Aorta (tissue), 5 donors: Measurements from ENCODE around the gene PLB1. TPM values are rescaled to one million over a fixed set of nuclear protein-coding genes. Genes with fewer than 3 reads are reported as not detected.
"Not testable (repeated sequence)": the region's sequence is repeated elsewhere in the genome, so short reads cannot be mapped to it uniquely, and the experiment has no call there.

Experiments used
- ATAC-seq: fragments of 200-7000 bp; cut with Tn5 transposase; one replicate; pipeline ENCODE4 v1.9.1; 2022; ENCODE audit warnings: moderate library complexity; ENCODE audit not compliant: low FRiP score
- DNase-seq, 2 donors: peaks; one replicate each; pipeline ENCODE4 v3.0.0-alpha.2; 2020
- H3K27ac ChIP-seq, 2 donors: one replicate each; pipeline ENCODE4 v1.5.1; 2013; ENCODE audit warnings: low read length in 2 of 2, mild to moderate bottlenecking in 2 of 2, moderate library complexity in 2 of 2, control low read depth in 1 of 2, inconsistent platforms in 1 of 2, low read depth in 1 of 2
- H3K27me3 ChIP-seq, 2 donors: one replicate each; pipeline ENCODE4 v1.6.1; 2013; ENCODE audit warnings: control low read depth in 1 of 2, low read length in 1 of 2, mild to moderate bottlenecking in 1 of 2, moderate library complexity in 1 of 2; ENCODE audit not compliant: insufficient read depth in 2 of 2, control insufficient read depth in 1 of 2
- H3K36me3 ChIP-seq, 2 donors: one replicate each; pipeline ENCODE4 v1.6.1; 2013; ENCODE audit warnings: control low read depth in 1 of 2, low read length in 1 of 2, mild to moderate bottlenecking in 1 of 2; ENCODE audit not compliant: insufficient read depth in 2 of 2, control insufficient read depth in 1 of 2
- H3K4me1 ChIP-seq, 2 donors: one replicate each; pipeline ENCODE4 v1.6.1; 2013; ENCODE audit warnings: low read length in 2 of 2, control low read depth in 1 of 2, mild to moderate bottlenecking in 1 of 2, moderate library complexity in 1 of 2; ENCODE audit not compliant: insufficient read depth in 2 of 2, control insufficient read depth in 1 of 2
- H3K4me3 ChIP-seq, 2 donors: one replicate each; pipeline ENCODE4 v1.5.1; 2013; ENCODE audit warnings: low read length in 2 of 2, control low read depth in 1 of 2, mild to moderate bottlenecking in 1 of 2
- H3K9me3 ChIP-seq: one replicate; pipeline ENCODE4 v1.6.1; 2013; ENCODE audit warnings: mild to moderate bottlenecking, low read length; ENCODE audit not compliant: control insufficient read depth
- WGBS, 2 donors: extraction: QIAGEN DNeasy Blood & Tissue Kit; methylation state at CpG; one replicate each; pipeline ENCODE4 v1.1.7; 2013; 5-methylcytosine and 5-hydroxymethylcytosine counted together
- intact Hi-C, 2 donors: fragments of 100-400 bp; cut with DNase I; formaldehyde crosslinking; loops; one replicate each; pipeline versions ENCODE4 v1.14.2 to v1.15.0; 2022
- polyA plus RNA-seq, 2 donors: library from polyadenylated mRNA; stranded (reverse); fragments of 200-250 nt; gene quantifications; one replicate each; pipeline ENCODE4 v1.2.3, GENCODE V29; 2013
- total RNA-seq, 2 donors: library from RNA; stranded (reverse); fragmentation: NEBNext Ultra II Directional; extraction: Animal tissue kit (Norgen Biotek cat#: 25700); gene quantifications; one replicate each; pipeline ENCODE4 v1.2.1, GENCODE V29; 2021
- donor health status: healthy with polysubstance abuse.
- donor health status: Bipolar disorder and iron deficiency.
- donor health status: DM: no; HTN: no; CAD: no.
- donor health status: DM: no; HTN: no; CAD: no.
- donor health status: DM: yes; HTN: yes; CAD: no.

The PLB1 gene
- total and polyA plus RNA-seq, 4 donors, result 4.9 to 16.3 (median 7.1) TPM

- Histone ChIP-seq H3K36me3 (no peaks in the 10 kb centered on the region), H3K4me3 (no peak overlapping the region), H3K27me3 (no peaks in the 10 kb centered on the region), H3K27ac (no peak overlapping the region), H3K9me3 (peaks cover 2% of the 10 kb centered on the region), H3K4me1 (no peaks in the 10 kb centered on the region)
- WGBS, 2 donors, result 82 to 87% methylated on average over 4 of the region's 4 CpGs
- intact Hi-C loops, result no loop called here
- ATAC-seq, result no peak
- no peak for DNase-seq
Measured at GRCh38 chr2:28463893-28464292, 32.0 kb upstream of the PLB1 start.

GRCh38 chr2:28465148-28465885 lies 30.5 kb upstream of the PLB1 start:
- ATAC-seq, result no peak
- WGBS, 2 donors, result 75 to 77% methylated on average over 8 of the region's 8 CpGs

GRCh38 chr2:28469304-28469703 lies 26.6 kb upstream of the PLB1 start:
- no peak overlapping the region for H3K27ac ChIP-seq
- no peaks in the 10 kb centered on the region for H3K27me3 ChIP-seq
- H3K36me3 ChIP-seq, result no peaks in the 10 kb centered on the region
- no peak for DNase-seq
- ATAC-seq, result no peak
- H3K9me3 ChIP-seq, result no peaks in the 10 kb centered on the region
- H3K4me1 ChIP-seq, result no peaks in the 10 kb centered on the region
- intact Hi-C loops, result no loop called here
- H3K4me3 ChIP-seq, result no peak overlapping the region

More at GRCh38 chr2:28465148-28465885, 30.5 kb upstream of the PLB1 start:
- intact Hi-C loops, result no loop called here
- H3K4me1 ChIP-seq, result no peaks in the 10 kb centered on the region
- H3K27ac ChIP-seq, result no peak overlapping the region
- no peaks in the 10 kb centered on the region for H3K27me3 ChIP-seq
- H3K4me3 ChIP-seq, result no peak overlapping the region
- no peaks in the 10 kb centered on the region for H3K36me3 ChIP-seq
- H3K9me3 ChIP-seq, result peaks cover 2% of the 10 kb centered on the region
- DNase-seq, result no peak

GRCh38 chr2:28469947-28470535 lies 25.8 kb upstream of the PLB1 start:
- Histone ChIP-seq H3K27me3 (no peaks in the 10 kb centered on the region), H3K4me3 (no peak overlapping the region), H3K9me3 (no peaks in the 10 kb centered on the region), H3K27ac (no peak overlapping the region), H3K4me1 (no peaks in the 10 kb centered on the region), H3K36me3 (no peaks in the 10 kb centered on the region)
- no peak for DNase-seq
- 88% methylated on average over 4 of the region's 4 CpGs for WGBS, 2 donors
- no peak for ATAC-seq
- intact Hi-C loops, result no loop called here

GRCh38 chr2:28470759-28471158 lies 25.1 kb upstream of the PLB1 start:
- Histone ChIP-seq H3K4me1 (no peaks in the 10 kb centered on the region), H3K9me3 (no peaks in the 10 kb centered on the region), H3K27me3 (no peaks in the 10 kb centered on the region), H3K27ac (no peak overlapping the region), H3K4me3 (no peak overlapping the region), H3K36me3 (no peaks in the 10 kb centered on the region)
- no peak for DNase-seq
- no peak for ATAC-seq
- WGBS, 2 donors, result 93 to 94% methylated on average over 4 of the region's 4 CpGs
- intact Hi-C loops, result no loop called here

DNA sequence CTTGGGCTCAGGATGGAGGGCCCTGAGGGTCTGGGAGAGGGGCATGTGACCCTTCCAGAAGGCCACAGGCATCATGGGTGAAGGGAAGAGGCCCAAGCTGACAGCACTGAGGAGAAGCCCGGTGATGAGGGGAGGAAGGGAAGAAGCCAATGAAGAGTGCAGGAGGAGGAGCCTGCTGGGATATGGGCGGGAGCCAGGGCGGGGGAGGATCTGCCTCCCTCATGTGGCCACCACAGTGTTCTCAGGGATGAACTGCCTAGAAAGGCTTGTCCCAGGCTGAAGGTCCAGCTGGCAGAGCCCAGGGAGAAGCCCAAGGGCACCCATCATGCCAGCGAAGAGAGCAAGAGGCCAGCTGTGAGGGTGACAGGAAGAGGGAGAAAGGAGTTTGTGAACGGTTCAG lies 24.6 kb upstream of the PLB1 start:
- Histone ChIP-seq H3K36me3 (no peaks in the 10 kb centered on the region), H3K4me1 (no peaks in the 10 kb centered on the region), H3K9me3 (no peaks in the 10 kb centered on the region), H3K4me3 (no peak overlapping the region), H3K27ac (no peak overlapping the region), H3K27me3 (no peaks in the 10 kb centered on the region)
- no peak for ATAC-seq
- intact Hi-C loops, result no loop called here
- WGBS, 2 donors, result 74 to 79% methylated on average over 5 of the region's 5 CpGs
- DNase-seq, result no peak

- intact Hi-C loops, result no loop called here
- H3K36me3 ChIP-seq, result no peaks in the 10 kb centered on the region
- WGBS, 2 donors, result 93 to 95% methylated on average over 4 of the region's 4 CpGs
- DNase-seq (no peak), ATAC-seq (no peak)
- H3K4me3 ChIP-seq, result no peak overlapping the region
- H3K4me1 ChIP-seq, result no peaks in the 10 kb centered on the region
- no peak overlapping the region for H3K27ac ChIP-seq
- no peaks in the 10 kb centered on the region for H3K27me3 ChIP-seq
- H3K9me3 ChIP-seq, result no peaks in the 10 kb centered on the region
Measured at GRCh38 chr2:28471701-28472236, 24.1 kb upstream of the PLB1 start.

GRCh38 chr2:28472641-28473040 lies 23.2 kb upstream of the PLB1 start:
- H3K27me3 ChIP-seq, H3K27ac ChIP-seq, intact Hi-C loops, H3K36me3 ChIP-seq, H3K4me3 ChIP-seq, H3K9me3 ChIP-seq, ATAC-seq, H3K4me1 ChIP-seq, DNase-seq: not testable (repeated sequence)
- WGBS, 2 donors, result 91 to 92% methylated on average over 11 to 20 of the region's 20 CpGs

GRCh38 chr2:28475088-28475595 lies 20.7 kb upstream of the PLB1 start:
- whole genome bisulfite sequencing, 2 donors, result 93 to 98% methylated on average over 3 of the region's 3 CpGs
- H3K27me3 ChIP-seq, result no peaks in the 10 kb centered on the region

More at GRCh38 chr2:28475088-28475595, 20.7 kb upstream of the PLB1 start:
- Histone ChIP-seq H3K36me3 (no peaks in the 10 kb centered on the region), H3K4me3 (no peak overlapping the region), H3K27ac (no peak overlapping the region), H3K4me1 (no peaks in the 10 kb centered on the region), H3K9me3 (no peaks in the 10 kb centered on the region)
- intact Hi-C loops, result no loop called here
- ATAC-seq, result no peak
- DNase-seq, result no peak
